Right lobe of liver (tissue), 4 donors: ENCODE results near the gene TNS4.

ENCODE experiments used
- CTCF ChIP-seq, 4 donors: fragments of 200-600 bp in 3 of 4; fragments of 450-650 bp in 1 of 4; IDR thresholded peaks; one replicate each; pipeline versions ENCODE4 v1.5.1 to v1.8.0; 2016 to 2022; ENCODE audit warnings: antibody characterized with exemption in 4 of 4, mild to moderate bottlenecking in 2 of 4
- POLR2A ChIP-seq: fragments of 450-650 bp; IDR thresholded peaks from one replicate; pipeline ENCODE4 v1.6.1; 2017; ENCODE audit warnings: antibody characterized with exemption, mild to moderate bottlenecking
- donor health status: DM: no; HTN: no; CAD: no.
- donor health status: DM: no; HTN: no; CAD: no.
- donor health status: DM: no; HTN: yes; CAD: no.

- TF ChIP-seq CTCF (IDR thresholded peaks at IDR 0.05) (peak in 1 of 4 donors; percentile 4), POLR2A (peak; percentile 79)
Observed at GRCh38 chr17:40538019-40538935, 36.9 kb upstream of the TNS4 start.
